AG09309 (cell line): Measurements from ENCODE around the gene PTPRN2.

Experiments
- DNase-seq: peaks from one replicate; pipeline ENCODE4 v3.0.0-alpha.2; 2010; ENCODE audit warnings: low read depth
- H3K4me3 ChIP-seq: 2 replicates; pipeline ENCODE4 v1.5.1; 2011; ENCODE audit warnings: mild to moderate bottlenecking, low read depth, low read length, moderate library complexity; ENCODE audit not compliant: control insufficient read depth
- TF ChIP-seq, protein P1 (sequence below): IDR thresholded peaks from 2 replicates; pipeline ENCODE4 v1.5.1; 2011; ENCODE audit warnings: mild to moderate bottlenecking, low read depth, low read length, inconsistent platforms; ENCODE audit not compliant: insufficient read depth, control insufficient read depth; ENCODE audit errors: missing control alignments

Gene PTPRN2

DNA sequence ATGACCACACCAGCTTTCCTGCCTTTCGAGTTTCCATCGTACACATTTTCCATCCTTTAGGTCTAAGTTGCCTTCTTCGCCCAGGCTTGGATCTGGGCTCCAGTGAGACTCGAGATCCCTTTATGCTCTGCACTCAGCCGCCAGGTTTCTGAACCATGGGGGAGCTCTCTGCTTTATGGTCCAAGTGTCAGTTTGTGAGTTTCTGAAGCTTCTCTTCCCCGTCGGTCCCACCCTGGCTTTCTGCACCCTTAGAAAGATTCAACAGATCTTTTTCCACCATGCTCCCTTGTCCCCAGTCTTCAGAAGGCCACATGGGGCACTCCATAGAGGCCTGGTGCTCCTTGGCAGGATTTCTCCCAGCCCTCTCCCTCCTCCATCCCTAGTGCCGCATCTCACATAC is 402.0 kb downstream of the PTPRN2 start:
- no peak for DNase-seq
- TF ChIP-seq, protein P1, sequence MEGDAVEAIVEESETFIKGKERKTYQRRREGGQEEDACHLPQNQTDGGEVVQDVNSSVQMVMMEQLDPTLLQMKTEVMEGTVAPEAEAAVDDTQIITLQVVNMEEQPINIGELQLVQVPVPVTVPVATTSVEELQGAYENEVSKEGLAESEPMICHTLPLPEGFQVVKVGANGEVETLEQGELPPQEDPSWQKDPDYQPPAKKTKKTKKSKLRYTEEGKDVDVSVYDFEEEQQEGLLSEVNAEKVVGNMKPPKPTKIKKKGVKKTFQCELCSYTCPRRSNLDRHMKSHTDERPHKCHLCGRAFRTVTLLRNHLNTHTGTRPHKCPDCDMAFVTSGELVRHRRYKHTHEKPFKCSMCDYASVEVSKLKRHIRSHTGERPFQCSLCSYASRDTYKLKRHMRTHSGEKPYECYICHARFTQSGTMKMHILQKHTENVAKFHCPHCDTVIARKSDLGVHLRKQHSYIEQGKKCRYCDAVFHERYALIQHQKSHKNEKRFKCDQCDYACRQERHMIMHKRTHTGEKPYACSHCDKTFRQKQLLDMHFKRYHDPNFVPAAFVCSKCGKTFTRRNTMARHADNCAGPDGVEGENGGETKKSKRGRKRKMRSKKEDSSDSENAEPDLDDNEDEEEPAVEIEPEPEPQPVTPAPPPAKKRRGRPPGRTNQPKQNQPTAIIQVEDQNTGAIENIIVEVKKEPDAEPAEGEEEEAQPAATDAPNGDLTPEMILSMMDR: no peak

DNA sequence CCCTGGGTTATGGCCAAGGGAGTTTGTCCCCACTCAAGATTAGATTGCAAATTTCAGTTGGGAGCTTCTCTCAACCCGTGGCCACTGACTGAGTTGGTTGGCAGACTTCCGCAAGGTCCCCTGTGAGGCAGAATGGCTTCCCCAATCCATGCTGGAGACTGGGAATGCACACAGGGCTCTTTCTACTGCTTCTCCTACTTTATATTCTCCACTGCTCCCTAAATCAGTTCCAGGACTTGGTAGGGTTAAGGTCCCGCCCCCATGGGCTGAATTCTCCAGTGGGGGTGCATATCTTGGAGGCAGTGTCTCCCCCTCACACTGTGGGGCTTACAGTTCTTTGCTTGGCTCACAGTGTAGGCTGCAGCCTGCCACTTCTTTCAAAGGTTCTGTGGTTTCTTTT is 404.2 kb downstream of the PTPRN2 start:
- no peak for DNase-seq
- H3K4me3 ChIP-seq: no peak overlapping the region
- TF ChIP-seq, protein P1: no peak

More for the DNA sequence above, 402.0 kb downstream of the PTPRN2 start:
- no peak overlapping the region for H3K4me3 ChIP-seq

DNA sequence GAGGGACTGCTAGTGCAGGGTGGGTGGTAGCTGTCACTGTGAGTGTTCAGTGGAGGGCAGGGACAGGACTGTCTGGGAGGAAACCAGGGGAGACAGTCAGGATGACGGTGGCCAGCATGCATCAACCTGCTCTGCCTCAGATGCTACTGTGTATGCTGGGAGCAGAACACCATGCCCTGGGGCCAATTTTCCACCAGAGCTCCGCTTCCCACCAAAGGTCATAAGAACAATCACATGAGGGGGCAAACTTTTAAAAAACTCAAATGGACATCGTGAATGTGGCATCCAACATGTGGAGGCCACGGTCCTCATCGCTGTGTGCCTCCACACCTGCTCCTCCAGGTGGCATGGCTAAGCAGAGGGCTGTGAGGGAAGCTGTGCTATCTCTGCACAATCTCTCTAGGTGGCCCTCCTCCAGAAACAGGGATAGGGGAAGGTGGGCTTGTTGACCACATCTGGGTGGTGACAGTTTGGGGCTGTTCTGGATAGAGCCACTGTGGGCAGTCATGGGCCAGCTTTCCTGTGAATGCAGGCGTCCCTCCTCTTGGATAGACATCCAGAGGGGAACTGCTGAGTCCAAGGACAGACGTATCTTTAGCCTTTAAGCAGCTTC is 411.0 kb downstream of the PTPRN2 start:
- no peak for DNase-seq
- TF ChIP-seq, protein P1: no peak

DNA sequence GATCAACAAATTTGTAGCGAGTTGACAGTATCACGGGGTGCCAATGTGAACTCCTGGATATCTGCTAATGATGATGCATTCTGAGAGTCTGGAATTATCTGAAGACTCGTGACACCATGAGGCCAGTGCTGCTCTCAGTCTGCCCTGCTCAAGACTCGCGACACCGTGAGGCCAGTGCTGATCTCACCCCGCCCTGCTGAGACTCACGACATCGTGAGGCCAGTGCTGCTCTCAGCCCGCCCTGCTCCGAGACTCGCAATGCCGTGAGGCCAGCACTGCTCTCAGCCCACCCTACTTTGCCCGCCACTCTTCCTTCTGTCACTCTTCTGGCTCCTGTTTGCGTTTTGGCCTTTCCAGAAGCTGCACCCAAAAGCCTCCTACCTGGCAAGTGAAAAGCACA is 411.8 kb downstream of the PTPRN2 start:
- TF ChIP-seq, protein P1: no peak
- no peak for DNase-seq
- H3K4me3 ChIP-seq: no peak overlapping the region

More for the DNA sequence above, 411.0 kb downstream of the PTPRN2 start:
- H3K4me3 ChIP-seq: no peak overlapping the region

GRCh38 chr7:158174947-158175346 is 412.7 kb downstream of the PTPRN2 start:
- DNase-seq: no peak
- TF ChIP-seq, protein P1: no peak
- no peak overlapping the region for H3K4me3 ChIP-seq

GRCh38 chr7:158167373-158167772 is 420.2 kb downstream of the PTPRN2 start:
- DNase-seq: no peak
- no peak overlapping the region for H3K4me3 ChIP-seq
- TF ChIP-seq, protein P1: no peak
